ENCODE data around the gene ALAD.
A peak's percentile ranks its signal among the peaks of the same experiment; 100 is the strongest.
"Not testable (repeated sequence)": the region's sequence is repeated elsewhere in the genome, so short reads cannot be mapped to it uniquely, and the experiment has no call there.

Gene ALAD

DNA sequence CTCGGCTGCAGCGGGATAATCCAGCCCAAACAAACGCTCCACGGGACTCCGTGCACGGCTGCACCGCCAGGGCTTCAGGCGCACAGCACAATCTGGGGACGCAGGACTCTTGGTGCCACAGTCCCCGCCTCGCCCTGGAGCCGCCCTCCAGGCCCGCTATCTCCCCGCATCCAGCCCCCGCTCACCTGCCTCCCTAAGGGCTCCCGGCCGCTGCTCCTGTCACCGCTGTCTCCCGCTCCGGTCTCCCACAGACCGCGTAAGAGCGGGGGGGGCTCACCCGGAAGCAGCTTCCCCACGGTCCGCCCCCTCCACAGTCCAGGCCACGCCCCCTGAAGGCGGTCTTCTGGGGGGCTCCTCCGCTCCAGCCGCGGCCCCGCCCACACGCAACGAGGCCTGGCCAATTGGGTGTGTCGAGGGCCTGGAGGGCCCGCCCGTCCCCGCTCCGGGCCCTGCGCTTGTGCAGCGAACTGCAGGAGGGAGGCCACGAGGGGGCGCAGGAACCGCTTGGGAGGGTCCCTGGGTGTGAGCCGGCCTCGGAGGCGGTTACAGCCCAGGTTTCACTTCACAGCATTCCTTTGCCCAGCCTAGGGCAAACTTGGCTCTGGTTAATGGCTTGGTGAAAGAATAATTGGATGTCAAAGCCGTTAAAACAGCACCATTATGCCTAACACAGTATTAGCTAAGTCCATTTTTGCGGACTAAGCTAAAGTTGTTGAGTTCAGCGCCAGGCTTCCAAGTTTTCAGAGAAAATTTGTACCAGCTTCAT is at the start of gene ALAD:
TSS of gene ALAD (minus strand) at position 258 of the 766 bp plus-strand sequence. CDS start 7,725 bp downstream, outside the sequence.
- peak; percentile 98 for DNase-seq (ENCODE audit: low read depth)

GRCh38 chr9:113449376-113449775 is 48.3 kb upstream of the ALAD start:
- no peak for DNase-seq (ENCODE audit: low read depth)

- DNase-seq (ENCODE audit: low read depth), result peak; percentile 31
These were observed 45.2 kb upstream of the ALAD start for GRCh38 chr9:113446323-113446740.

- DNase-seq (ENCODE audit: low read depth), result no peak
These were observed 43.7 kb upstream of the ALAD start for GRCh38 chr9:113444736-113445135.

DNA sequence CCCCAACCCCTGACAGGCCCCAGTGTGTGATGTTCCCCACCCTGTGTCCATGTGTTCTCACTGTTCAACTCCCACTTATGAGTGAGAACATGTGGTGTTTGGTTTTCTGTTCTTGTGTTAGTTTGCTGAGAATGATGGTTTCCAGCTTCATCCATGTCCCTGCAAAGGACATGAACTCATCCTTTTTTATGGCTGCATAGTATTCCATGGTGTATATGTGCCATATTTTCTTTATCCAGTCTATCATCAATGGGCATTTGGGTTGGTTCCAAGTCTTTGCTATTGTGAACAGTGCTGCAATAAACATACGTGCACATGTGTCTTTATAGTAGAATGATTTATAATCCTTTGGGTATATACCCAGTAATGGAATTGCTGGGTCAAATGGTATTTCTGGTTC is 36.6 kb upstream of the ALAD start:
- DNase-seq (ENCODE audit: low read depth), result not testable (repeated sequence)

DNA sequence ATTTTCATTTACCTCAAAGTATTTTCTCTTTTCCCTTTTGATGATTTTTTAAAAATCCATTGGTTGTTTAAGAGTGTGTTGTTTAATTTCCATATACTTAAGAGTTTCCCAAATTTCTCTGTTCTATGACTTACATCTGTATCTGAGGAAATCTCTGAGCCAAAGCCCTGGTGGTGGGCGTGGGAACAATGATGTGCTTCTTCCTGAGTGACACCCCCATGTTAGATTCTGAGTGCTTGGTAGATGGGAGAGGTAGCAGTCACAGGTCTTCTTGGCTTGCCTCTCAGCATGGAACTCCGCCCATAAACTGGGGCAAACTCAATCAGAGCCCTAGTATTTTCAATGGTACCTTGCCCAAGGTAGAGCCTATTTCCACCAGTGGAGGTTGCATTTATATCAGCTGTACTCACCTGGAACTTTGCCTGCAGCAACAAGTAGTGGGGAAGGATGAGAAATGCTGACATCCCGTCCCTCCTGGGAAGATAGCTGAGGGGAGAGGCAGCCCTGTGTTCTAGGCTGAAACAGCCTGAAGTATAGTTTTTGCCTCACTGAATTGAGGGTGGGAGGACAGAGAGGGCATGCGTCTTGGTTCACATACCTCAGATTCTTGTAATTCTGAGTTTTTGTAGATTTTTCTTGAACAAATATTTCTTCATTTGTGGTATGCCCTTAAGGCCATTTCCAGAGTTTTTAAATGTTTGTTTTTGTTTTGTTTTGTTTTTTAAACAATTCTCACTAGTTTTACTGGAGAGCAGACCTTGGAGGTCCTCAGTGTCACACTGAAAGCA is 35.8 kb upstream of the ALAD start:
- peak; percentile 52 for DNase-seq (ENCODE audit: low read depth)

DNA sequence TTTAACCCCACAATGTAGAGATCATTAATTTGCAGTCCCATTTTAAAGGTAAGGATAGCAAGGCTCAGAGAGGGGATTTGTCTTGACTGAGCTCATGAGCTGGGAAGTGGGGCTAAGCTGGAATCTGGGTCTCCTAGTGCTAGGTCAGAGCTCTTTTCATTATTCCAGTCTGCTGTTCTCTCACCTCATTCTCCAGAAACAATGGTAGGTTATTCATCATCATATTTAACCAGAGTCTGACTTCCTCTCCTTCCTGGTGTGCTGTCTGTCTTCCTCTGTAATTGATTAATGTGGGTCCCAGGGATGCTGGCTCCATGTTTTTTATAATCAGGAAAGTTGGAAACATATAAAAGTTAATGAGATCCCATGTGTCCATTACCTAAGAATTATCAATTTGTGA is 30.1 kb upstream of the ALAD start:
- DNase-seq (ENCODE audit: low read depth), result no peak

DNA sequence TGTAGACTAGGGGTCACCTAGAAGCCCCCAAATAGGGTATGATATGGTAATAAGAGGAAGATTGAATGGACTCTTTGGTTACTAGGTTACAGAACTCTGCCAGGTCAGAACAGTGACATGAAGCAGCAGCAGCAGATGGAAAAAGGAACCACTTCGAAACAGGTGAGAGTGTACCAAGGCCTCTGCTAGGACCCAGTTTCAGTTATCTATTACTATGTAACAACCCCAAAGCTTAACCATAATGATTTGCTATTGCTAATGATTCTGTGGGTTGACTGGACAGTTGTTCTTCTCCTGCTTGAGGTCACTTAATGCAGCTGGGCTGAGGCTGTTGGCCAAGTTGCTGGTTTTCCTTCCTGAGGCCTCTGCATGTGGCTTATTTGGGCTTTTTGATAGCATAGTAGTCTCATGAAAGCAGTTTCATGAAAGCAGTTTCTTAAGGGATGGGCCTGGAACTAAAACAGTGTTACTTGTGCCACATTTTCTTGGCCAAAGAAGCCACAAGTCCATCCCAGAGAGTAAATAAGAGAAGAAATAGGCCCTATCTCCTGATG is 27.1 kb upstream of the ALAD start:
- DNase-seq (ENCODE audit: low read depth), result no peak

GRCh38 chr9:113427629-113428028 is 26.5 kb upstream of the ALAD start:
- peak; percentile 74 for DNase-seq (ENCODE audit: low read depth)

- no peak for DNase-seq (ENCODE audit: low read depth)
These were observed 25.6 kb upstream of the ALAD start for GRCh38 chr9:113426701-113427100.

DNA sequence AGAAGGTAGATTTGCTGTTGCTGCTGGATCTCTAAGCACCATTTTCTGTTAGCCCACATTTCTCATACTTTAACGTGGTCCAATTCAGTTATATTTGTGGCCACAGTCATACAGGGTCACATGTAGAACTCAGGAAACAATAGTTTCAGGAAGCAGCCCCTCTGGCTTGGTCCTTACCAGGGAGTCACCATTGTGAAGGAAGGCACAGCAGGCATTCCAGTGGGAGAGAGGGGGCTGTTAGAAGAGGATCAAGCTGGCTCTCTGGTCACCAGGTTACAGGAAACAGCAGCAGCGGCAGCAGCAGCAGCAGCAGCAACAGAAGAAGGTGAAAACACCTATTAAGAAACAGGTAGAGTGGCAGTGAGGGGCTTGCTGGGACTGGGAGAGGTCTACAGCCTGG is 24.0 kb upstream of the ALAD start:
- no peak for DNase-seq (ENCODE audit: low read depth)

DNA sequence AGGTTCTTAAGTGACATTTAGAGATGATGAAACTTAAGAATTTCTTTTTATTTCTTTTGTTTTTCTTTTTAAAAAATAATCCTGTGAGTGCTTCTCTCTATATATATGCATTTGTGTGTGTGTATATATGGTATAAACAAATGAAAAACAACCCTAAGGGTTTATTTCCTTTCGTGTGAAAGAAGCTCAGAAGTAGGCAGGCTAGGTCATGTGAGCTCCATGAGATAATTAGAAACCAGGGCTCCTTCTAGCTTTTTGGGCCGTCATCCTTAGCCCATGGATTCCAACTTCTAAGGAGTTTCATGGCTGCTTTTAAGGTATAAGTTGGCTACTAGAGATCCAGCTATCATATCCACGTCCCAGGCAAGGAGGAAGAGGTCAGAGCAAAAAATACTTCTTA is 20.6 kb upstream of the ALAD start:
- DNase-seq (ENCODE audit: low read depth), result no peak

- no peak for DNase-seq (ENCODE audit: low read depth)
These were observed 16.3 kb upstream of the ALAD start for GRCh38 chr9:113417370-113417769.

DNA sequence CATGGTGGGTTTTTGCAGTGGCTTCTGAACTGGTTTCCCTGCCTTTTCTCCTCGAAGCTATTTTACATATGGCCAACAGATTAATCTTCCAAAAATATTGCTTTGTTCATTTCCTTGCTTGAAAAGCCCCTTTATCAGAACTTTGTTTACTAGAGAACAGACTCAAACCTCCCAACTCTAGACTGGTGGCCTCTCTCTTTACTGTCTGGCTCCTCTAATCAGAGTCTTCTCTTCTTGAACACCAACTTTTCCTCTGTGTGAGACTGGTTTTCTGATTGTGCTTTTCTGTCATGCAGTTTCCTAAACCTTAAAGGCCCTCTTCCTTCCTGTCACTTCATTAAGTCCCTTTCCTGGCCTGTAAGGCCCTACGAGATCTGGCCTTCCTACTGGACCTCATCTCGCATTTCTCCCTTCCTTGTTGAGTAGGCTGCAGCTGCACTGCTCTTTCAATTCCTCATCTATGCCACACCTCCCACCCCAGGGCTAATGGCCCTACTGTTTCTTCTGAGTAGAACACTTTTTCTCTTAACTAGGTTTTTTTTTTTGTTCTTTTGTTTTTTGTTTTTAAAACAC is 15.2 kb upstream of the ALAD start:
- DNase-seq (ENCODE audit: low read depth), result no peak

DNA sequence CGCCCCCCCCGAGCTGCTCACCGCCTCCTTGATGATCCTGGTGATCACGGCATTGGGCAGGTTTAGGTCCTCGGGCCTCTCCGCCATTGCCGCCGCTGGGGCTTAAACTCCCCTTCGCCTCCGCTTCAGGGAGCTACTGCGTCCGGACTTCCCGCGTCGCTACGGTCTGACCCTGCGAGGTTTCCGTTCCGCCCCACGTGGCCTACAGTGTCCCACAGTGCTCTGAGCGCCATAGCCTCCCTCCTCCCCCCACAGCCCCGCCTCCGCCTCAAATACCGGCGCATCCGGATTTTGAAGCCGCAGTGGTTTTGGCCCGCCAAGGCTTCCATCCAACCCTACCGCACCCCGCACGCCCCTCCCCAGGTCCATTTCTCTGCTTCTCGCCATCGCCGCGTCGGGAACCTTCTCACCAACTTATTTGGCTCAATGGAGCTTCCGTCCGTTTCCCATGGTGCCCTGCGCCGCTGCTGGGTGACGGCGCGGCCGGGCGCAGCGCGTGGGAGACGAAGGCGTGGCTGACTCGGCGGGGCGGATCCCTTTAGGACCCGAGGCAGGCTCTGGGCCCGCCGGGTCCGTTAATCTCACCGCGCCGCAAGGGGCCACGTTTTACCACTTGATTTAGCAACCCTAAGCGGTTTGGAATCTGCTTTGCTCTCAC is 9.3 kb upstream of the ALAD start, which contains the start of the genes C9orf43 and POLE3:
TSS of gene C9orf43 (plus strand) at position 541 of the 658 bp plus-strand sequence. CDS start 2,747 bp downstream, outside the sequence.
TSS of gene POLE3 (minus strand) at position 469 of the 658 bp plus-strand sequence. CDS start at position 87, 382 bp downstream.
- peak; percentile 95 for DNase-seq (ENCODE audit: low read depth)

GRCh38 chr9:113409883-113410206 is 8.8 kb upstream of the ALAD start:
- no peak for DNase-seq (ENCODE audit: low read depth)

GRCh38 chr9:113409481-113409880 is 8.4 kb upstream of the ALAD start:
- DNase-seq (ENCODE audit: low read depth), result no peak

GRCh38 chr9:113406873-113407511 is 5.9 kb upstream of the ALAD start:
- peak; percentile 73 for DNase-seq (ENCODE audit: low read depth)

DNA sequence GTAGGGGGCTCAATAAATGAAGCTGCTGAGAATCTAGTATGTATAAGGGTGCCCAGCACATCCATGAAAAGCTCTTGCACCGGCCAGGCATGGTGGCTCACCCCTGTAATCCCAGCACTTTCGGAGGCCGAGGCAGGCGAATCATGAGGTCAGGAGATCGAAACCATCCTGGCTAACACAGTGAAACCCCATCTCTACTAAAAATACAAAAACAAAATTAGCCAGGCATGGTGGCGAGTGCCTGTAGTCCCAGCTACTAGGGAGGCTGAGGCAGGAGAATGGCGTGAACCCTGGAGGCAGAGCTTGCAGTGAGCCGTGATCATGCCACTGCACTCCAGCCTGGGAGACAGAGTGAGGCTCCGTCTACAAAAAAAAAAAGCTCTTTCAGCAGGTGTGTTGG is 5.3 kb upstream of the ALAD start:
- not testable (repeated sequence) for DNase-seq (ENCODE audit: low read depth)

DNA sequence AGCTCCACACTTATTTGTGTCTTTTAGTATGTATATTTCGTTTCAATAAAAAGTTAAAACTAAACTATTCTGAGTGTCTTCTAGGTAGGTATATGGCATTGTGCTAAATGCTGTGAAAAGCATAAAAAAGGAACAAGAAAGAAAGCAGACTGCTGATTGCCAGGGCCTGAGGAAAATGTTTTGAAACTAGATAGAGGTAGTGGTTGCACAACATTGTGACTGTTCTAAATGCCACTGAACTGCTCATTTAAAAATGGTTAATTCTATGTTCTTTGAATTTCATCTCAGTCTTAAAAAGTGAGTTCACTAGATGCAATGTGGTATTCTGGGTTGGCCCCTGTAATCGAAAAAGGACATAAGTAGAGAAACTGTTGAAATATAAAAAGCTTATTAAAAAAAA is 2.6 kb upstream of the ALAD start:
- DNase-seq (ENCODE audit: low read depth), result peak; percentile 13

DNA sequence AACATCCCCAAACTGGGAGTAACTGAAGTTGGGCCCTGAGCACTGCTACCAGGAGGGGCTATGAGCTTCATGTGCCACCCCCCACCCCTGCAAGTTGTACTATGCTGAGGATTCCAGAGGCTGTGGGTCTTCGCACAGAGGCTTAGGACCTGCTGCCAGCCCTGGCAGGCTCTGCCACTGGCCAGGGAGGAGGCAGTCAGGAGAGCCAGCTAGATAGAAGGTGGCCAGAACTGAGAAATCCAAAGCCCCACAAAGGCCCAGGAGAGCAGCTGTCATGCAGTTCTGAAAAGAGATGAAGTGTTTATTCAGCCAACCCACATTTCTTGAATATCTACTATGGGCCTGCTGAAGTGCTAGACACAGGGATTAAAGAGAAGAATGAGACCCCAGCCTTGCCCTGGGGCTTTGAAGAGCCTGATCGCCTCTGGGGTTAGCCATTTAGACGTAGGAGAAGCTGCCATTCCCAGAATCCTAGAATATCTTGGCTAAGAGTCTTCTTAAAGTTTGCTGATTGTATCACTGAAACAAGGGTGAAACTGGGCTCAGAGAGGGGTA is 1.4 kb downstream of the ALAD start:
- DNase-seq (ENCODE audit: low read depth), result no peak
